IPS-20b (cell line): ENCODE results near the gene TMEM59L.
"Not testable (repeated sequence)": the region's sequence is repeated elsewhere in the genome, so short reads cannot be mapped to it uniquely, and the experiment has no call there.

Source experiments
- H3K27ac ChIP-seq: one replicate; pipeline ENCODE4 v1.5.1; 2013; ENCODE audit warnings: low read length
- H3K27me3 ChIP-seq: 2 replicates; pipeline ENCODE4 v1.6.1; 2013; ENCODE audit warnings: mild to moderate bottlenecking, low read length, inconsistent platforms; ENCODE audit not compliant: insufficient read depth
- H3K36me3 ChIP-seq: 2 replicates; pipeline ENCODE4 v1.6.1; 2013; ENCODE audit warnings: low read depth, mild to moderate bottlenecking, inconsistent platforms, low read length, moderate library complexity; ENCODE audit not compliant: insufficient read depth
- H3K4me1 ChIP-seq: 2 replicates; pipeline ENCODE4 v1.6.1; 2013; ENCODE audit warnings: mild to moderate bottlenecking, control low read depth, inconsistent platforms, low read length, moderate library complexity; ENCODE audit not compliant: insufficient read depth
- H3K4me3 ChIP-seq: 2 replicates; pipeline ENCODE4 v1.5.1; 2013; ENCODE audit warnings: mild to moderate bottlenecking, low read length, inconsistent platforms
- H3K9ac ChIP-seq: 2 replicates; pipeline ENCODE4 v1.6.1; 2013; ENCODE audit warnings: low read depth, mild to moderate bottlenecking, inconsistent platforms, low read length, moderate library complexity
- H3K9me3 ChIP-seq: 2 replicates; pipeline ENCODE4 v1.6.1; 2013; ENCODE audit warnings: mild to moderate bottlenecking, low read depth, low read length, inconsistent platforms; ENCODE audit not compliant: insufficient read depth

Gene TMEM59L

GRCh38 chr19:18587962-18588610 is 24.6 kb upstream of the TMEM59L start:
- Histone ChIP-seq H3K27me3 (no peaks in the 10 kb centered on the region; the same call in 1 of the 2 replicates), H3K9ac (peak overlapping the region; percentile 89; the same call in 1 of the 2 replicates), H3K36me3 (peaks cover 4% of the 10 kb centered on the region; the same call in 1 of the 2 replicates), H3K4me1 (peaks cover 2% of the 10 kb centered on the region; the same call in 1 of the 2 replicates), H3K4me3 (peak overlapping the region; percentile 88), H3K9me3 (no peaks in the 10 kb centered on the region), H3K27ac (peak overlapping the region; percentile 63)

GRCh38 chr19:18588611-18589379 is 23.9 kb upstream of the TMEM59L start, which contains the start of gene REX1BD:
REX1BD (plus strand) TSS chr19:18588798; CDS start chr19:18588802, 4 bp downstream.
- Histone ChIP-seq H3K4me3 (peak within 1 kb of the TSS; percentile 88), H3K36me3 (peaks cover 4% of the 10 kb centered on the region; the same call in 1 of the 2 replicates), H3K27ac (peak within 1 kb of the TSS; percentile 63), H3K9me3 (no peaks in the 10 kb centered on the region), H3K9ac (peak within 1 kb of the TSS; percentile 89), H3K4me1 (peaks cover 6% of the 10 kb centered on the region; the same call in 1 of the 2 replicates), H3K27me3 (no peaks in the 10 kb centered on the region; the same call in 1 of the 2 replicates)

- H3K4me1 ChIP-seq, result peaks cover 6% of the 10 kb centered on the region; the same call in 1 of the 2 replicates
Measured at GRCh38 chr19:18589380-18590272, 23.0 kb upstream of the TMEM59L start.

GRCh38 chr19:18590273-18591272 is 22.1 kb upstream of the TMEM59L start:
- H3K4me3 ChIP-seq, result peak overlapping the region; percentile 88
- peak overlapping the region; percentile 89; the same call in 1 of the 2 replicates for H3K9ac ChIP-seq
- no peak overlapping the region for H3K27ac ChIP-seq
- H3K4me1 ChIP-seq, result peaks cover 14% of the 10 kb centered on the region; the same call in 1 of the 2 replicates
- no peaks in the 10 kb centered on the region for H3K9me3 ChIP-seq
- peaks cover 4% of the 10 kb centered on the region; the same call in 1 of the 2 replicates for H3K36me3 ChIP-seq
- H3K27me3 ChIP-seq, result peaks cover 10% of the 10 kb centered on the region

More at GRCh38 chr19:18589380-18590272, 23.0 kb upstream of the TMEM59L start:
- peak overlapping the region; percentile 89 for H3K9ac ChIP-seq
- H3K27ac ChIP-seq, result peak overlapping the region; percentile 63
- H3K27me3 ChIP-seq, result peaks cover under 1% of the 10 kb centered on the region; the same call in 1 of the 2 replicates
- H3K36me3 ChIP-seq, result peaks cover 4% of the 10 kb centered on the region; the same call in 1 of the 2 replicates
- peak overlapping the region; percentile 88 for H3K4me3 ChIP-seq
- no peaks in the 10 kb centered on the region for H3K9me3 ChIP-seq

GRCh38 chr19:18591735-18592385 is 20.8 kb upstream of the TMEM59L start:
- H3K4me3 ChIP-seq, result no peak overlapping the region
- peaks cover 4% of the 10 kb centered on the region; the same call in 1 of the 2 replicates for H3K36me3 ChIP-seq
- peaks cover 14% of the 10 kb centered on the region; the same call in 1 of the 2 replicates for H3K4me1 ChIP-seq
- no peak overlapping the region for H3K27ac ChIP-seq
- H3K9ac ChIP-seq, result no peak overlapping the region
- H3K9me3 ChIP-seq, result no peaks in the 10 kb centered on the region
- peaks cover 20% of the 10 kb centered on the region for H3K27me3 ChIP-seq

GRCh38 chr19:18592732-18593131 is 19.9 kb upstream of the TMEM59L start:
- not testable (repeated sequence) for H3K4me3 ChIP-seq, H3K27ac ChIP-seq, H3K9ac ChIP-seq, H3K9me3 ChIP-seq, H3K36me3 ChIP-seq
- Histone ChIP-seq H3K4me1 (peaks cover 14% of the 10 kb centered on the region; the same call in 1 of the 2 replicates), H3K27me3 (peaks cover 20% of the 10 kb centered on the region)

GRCh38 chr19:18593367-18594095 is 19.1 kb upstream of the TMEM59L start:
- H3K4me3 ChIP-seq, result peak overlapping the region; percentile 66
- H3K9me3 ChIP-seq, result no peaks in the 10 kb centered on the region
- peak overlapping the region; percentile 68; the same call in 1 of the 2 replicates for H3K9ac ChIP-seq
- H3K36me3 ChIP-seq, result peaks cover 4% of the 10 kb centered on the region; the same call in 1 of the 2 replicates
- peaks cover 25% of the 10 kb centered on the region for H3K27me3 ChIP-seq
- H3K27ac ChIP-seq, result no peak overlapping the region
- peaks cover 14% of the 10 kb centered on the region; the same call in 1 of the 2 replicates for H3K4me1 ChIP-seq

GRCh38 chr19:18594096-18594823 is 18.4 kb upstream of the TMEM59L start:
- H3K9ac ChIP-seq, result peak overlapping the region; percentile 68
- peaks cover 33% of the 10 kb centered on the region for H3K27me3 ChIP-seq
- H3K36me3 ChIP-seq, result peaks cover 4% of the 10 kb centered on the region; the same call in 1 of the 2 replicates
- H3K27ac ChIP-seq, result no peak overlapping the region
- peak overlapping the region; percentile 66 for H3K4me3 ChIP-seq
- peaks cover 14% of the 10 kb centered on the region; the same call in 1 of the 2 replicates for H3K4me1 ChIP-seq
- H3K9me3 ChIP-seq, result no peaks in the 10 kb centered on the region

- Histone ChIP-seq H3K9me3 (no peaks in the 10 kb centered on the region), H3K9ac (peak overlapping the region; percentile 68; the same call in 1 of the 2 replicates), H3K27ac (no peak overlapping the region), H3K4me1 (peaks cover 14% of the 10 kb centered on the region; the same call in 1 of the 2 replicates), H3K36me3 (peaks cover 4% of the 10 kb centered on the region; the same call in 1 of the 2 replicates), H3K4me3 (peak overlapping the region; percentile 66), H3K27me3 (peaks cover 39% of the 10 kb centered on the region)
Measured at GRCh38 chr19:18594824-18595373, 17.8 kb upstream of the TMEM59L start.
